Measurements from ENCODE around the gene ZNF532. TPM values are rescaled to one million over a fixed set of nuclear protein-coding genes. Genes with fewer than 3 reads are reported as not detected.

Gene ZNF532
- total RNA-seq, 4 donors from 2014 or later, result 54.7 to 124 (median 91.2) TPM

DNA sequence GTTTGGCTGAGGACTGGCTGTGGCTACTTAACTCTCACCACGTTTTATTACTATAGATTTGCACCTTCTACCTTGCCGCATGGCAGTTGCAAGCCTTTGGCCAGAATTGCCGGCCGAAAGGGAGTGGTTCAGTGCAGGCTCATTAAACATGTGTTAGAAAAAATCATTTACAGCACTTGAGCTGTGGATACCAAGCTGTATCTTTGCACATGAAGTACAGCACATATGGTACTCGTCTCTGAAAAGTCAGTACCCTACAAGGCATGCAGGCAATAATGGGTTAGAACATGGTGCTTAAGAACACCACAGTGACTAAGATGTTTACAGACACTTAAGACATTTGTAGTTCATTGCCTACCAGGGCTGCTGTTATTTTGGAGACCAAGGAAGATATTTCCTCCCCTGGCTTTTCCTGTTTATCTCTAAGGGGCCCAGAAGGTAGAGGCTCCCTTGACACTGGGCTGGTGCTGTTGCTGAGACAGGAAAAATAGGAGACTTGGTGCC, 103.1 kb downstream of the ZNF532 start:
- Histone ChIP-seq H3K36me3 (no peaks in the 10 kb centered on the region), H3K4me3 (no peak overlapping the region), H3K27ac (peak overlapping the region; percentile 43 to 80 (median 72)), H3K9me3 (no peaks in the 10 kb centered on the region), H3K27me3 (no peaks in the 10 kb centered on the region), H3K4me1 (peaks cover 49 to 51% of the 10 kb centered on the region in 2 donors)
- intact Hi-C loops (cut with DNase I; ENCODE audit: low total_unique reads), result no loop called here
- ATAC-seq, result peak; percentile 38 to 94
- in situ Hi-C loops (cut with MboI; ENCODE audit: low sequenced_read_pairs in 4 of 4), result no loop called here
- peak in 1 of 2 donors; percentile 25 for DNase-seq
- TF ChIP-seq, protein P1, sequence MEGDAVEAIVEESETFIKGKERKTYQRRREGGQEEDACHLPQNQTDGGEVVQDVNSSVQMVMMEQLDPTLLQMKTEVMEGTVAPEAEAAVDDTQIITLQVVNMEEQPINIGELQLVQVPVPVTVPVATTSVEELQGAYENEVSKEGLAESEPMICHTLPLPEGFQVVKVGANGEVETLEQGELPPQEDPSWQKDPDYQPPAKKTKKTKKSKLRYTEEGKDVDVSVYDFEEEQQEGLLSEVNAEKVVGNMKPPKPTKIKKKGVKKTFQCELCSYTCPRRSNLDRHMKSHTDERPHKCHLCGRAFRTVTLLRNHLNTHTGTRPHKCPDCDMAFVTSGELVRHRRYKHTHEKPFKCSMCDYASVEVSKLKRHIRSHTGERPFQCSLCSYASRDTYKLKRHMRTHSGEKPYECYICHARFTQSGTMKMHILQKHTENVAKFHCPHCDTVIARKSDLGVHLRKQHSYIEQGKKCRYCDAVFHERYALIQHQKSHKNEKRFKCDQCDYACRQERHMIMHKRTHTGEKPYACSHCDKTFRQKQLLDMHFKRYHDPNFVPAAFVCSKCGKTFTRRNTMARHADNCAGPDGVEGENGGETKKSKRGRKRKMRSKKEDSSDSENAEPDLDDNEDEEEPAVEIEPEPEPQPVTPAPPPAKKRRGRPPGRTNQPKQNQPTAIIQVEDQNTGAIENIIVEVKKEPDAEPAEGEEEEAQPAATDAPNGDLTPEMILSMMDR (IDR thresholded peaks at IDR 0.05 in 4 of 5, conservative IDR thresholded peaks at IDR 0.05 in 1 of 5), result no peak
- TF ChIP-seq POLR2A (IDR thresholded peaks at IDR 0.05), result no peak

- no peak overlapping the region for H3K4me3 ChIP-seq
- intact Hi-C loops (cut with DNase I; ENCODE audit: low total_unique reads), result no loop called here
- no peak for TF ChIP-seq POLR2A (IDR thresholded peaks at IDR 0.05)
- TF ChIP-seq, protein P1 (IDR thresholded peaks at IDR 0.05 in 4 of 5, conservative IDR thresholded peaks at IDR 0.05 in 1 of 5), result no peak
- no peak for DNase-seq
- H3K27me3 ChIP-seq, result no peaks in the 10 kb centered on the region
- in situ Hi-C loops (cut with MboI; ENCODE audit: low sequenced_read_pairs in 4 of 4), result no loop called here
- H3K27ac ChIP-seq, result peak overlapping the region; percentile 29 to 52 (median 49)
- H3K4me1 ChIP-seq, result peaks cover 36% of the 10 kb centered on the region in 2 donors
- ATAC-seq, result peak in 1 of 2 donors; percentile 29
- H3K9me3 ChIP-seq, result no peaks in the 10 kb centered on the region
- no peaks in the 10 kb centered on the region for H3K36me3 ChIP-seq
These were observed 106.5 kb downstream of the ZNF532 start for GRCh38 chr18:58970943-58971790.

- intact Hi-C loops (cut with DNase I; ENCODE audit: low total_unique reads), result no loop called here
- Histone ChIP-seq H3K9me3 (no peaks in the 10 kb centered on the region), H3K4me3 (no peak overlapping the region), H3K4me1 (peaks cover 20 to 24% of the 10 kb centered on the region in 2 donors), H3K27me3 (no peaks in the 10 kb centered on the region), H3K27ac (peak overlapping the region in 3 of 4 donors; percentile 18 to 52 (median 25)), H3K36me3 (peaks cover 0 to 16% of the 10 kb centered on the region in 2 donors)
- TF ChIP-seq, protein P1 (IDR thresholded peaks at IDR 0.05 in 4 of 5, conservative IDR thresholded peaks at IDR 0.05 in 1 of 5), result no peak
- TF ChIP-seq POLR2A (IDR thresholded peaks at IDR 0.05), result no peak
- in situ Hi-C loops (cut with MboI; ENCODE audit: low sequenced_read_pairs in 4 of 4), result no loop called here
- ATAC-seq (no peak), DNase-seq (no peak)
These were observed 110.6 kb downstream of the ZNF532 start for GRCh38 chr18:58975296-58975695.

DNA sequence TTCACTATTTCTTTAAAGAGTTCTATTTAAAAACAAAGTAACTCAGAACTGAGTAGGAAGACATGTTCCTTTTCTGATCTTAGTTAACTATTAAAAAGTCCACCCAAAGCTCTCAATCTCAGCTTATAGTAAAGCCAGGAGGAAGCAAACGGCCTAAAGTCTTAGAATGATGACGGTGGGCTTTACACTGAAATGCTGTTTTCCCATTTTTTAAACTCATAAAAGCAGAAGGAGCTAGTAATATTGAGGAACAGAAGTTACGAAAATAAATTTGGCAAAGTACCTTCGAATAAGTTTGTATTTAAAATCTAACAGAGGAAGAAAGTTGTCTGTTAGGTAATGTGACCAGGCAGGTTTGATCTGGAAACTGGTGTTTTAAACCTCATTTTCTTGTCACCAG, 111.1 kb downstream of the ZNF532 start:
- in situ Hi-C loops (cut with MboI; ENCODE audit: low sequenced_read_pairs in 4 of 4) (no loop called here), intact Hi-C loops (cut with DNase I; ENCODE audit: low total_unique reads) (no loop called here)
- TF ChIP-seq, protein P1 (IDR thresholded peaks at IDR 0.05 in 4 of 5, conservative IDR thresholded peaks at IDR 0.05 in 1 of 5), result no peak
- TF ChIP-seq POLR2A (IDR thresholded peaks at IDR 0.05), result no peak
- ATAC-seq, result no peak
- H3K4me3 ChIP-seq, result no peak overlapping the region
- H3K27ac ChIP-seq, result peak overlapping the region in 3 of 4 donors; percentile 18 to 52 (median 25)
- H3K36me3 ChIP-seq, result peaks cover 0 to 20% of the 10 kb centered on the region in 2 donors
- no peaks in the 10 kb centered on the region for H3K9me3 ChIP-seq
- H3K27me3 ChIP-seq, result no peaks in the 10 kb centered on the region
- DNase-seq, result no peak
- H3K4me1 ChIP-seq, result peaks cover 16 to 20% of the 10 kb centered on the region in 2 donors

Data from gastrocnemius medialis (tissue), 4 donors.